Measurements from ENCODE around the gene COL9A3.

The COL9A3 gene

DNA sequence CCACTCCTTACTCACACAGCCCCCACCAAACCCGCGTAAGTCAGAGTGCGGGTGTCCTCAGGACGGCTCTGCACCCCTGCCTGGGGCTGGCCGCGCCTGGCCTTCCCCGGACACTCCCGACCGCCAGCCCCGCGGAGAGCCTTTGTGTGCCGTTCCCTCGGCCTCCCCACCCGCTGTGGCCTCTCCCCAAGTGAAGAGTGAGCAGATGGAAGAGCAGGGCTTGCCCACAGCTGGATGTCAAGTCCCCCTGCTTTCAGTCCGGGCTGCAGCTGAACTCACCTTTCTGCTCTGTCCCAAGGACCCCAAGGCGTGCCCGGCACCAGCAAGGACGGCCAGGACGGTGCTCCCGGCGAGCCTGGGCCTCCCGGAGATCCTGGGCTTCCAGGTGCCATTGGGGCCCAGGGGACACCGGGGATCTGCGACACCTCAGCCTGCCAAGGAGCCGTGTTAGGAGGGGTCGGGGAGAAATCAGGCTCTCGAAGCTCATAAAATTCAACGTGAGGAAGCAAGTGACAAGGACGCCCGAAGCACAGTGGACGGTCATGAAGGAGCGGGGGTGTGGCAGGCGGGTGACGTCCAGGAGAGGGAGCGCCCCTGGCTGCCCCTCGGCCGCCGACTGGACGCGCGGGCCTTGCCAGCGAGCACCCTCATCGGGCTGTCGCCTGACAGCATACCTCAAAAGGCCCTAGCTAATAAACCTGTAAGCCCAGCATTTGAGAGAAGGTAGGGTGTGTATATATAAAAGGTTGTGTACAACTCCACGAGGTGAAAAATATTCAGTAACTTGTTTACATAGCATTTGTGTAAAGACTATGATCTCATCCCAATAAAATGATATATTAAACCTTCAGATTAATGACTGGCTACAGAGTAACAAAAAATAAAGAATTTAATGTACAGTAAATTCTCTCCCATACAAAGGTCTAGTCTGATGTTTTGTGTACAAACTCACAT is 23.7 kb downstream of the COL9A3 start:
- Histone ChIP-seq H3K27me3 (ENCODE audit: insufficient read depth, poor library complexity, severe bottlenecking) (no peaks in the 10 kb centered on the region), H3K4me3 (replicated peaks; ENCODE audit: insufficient read depth, low read length) (no peak overlapping the region), H3K27ac (replicated peaks) (no peak overlapping the region)
- no peak for DNase-seq (ENCODE audit: low read depth in 1 of 2, low spot score in 1 of 2)
- TF ChIP-seq GABPA (IDR thresholded peaks at IDR 0.05; ENCODE audit: low read depth) (no peak), POLR2AphosphoS5 (IDR thresholded peaks at IDR 0.05; ENCODE audit: low read depth) (no peak), SPI1 (IDR thresholded peaks at IDR 0.05; ENCODE audit: borderline replicate concordance, low read depth) (no peak)
- TF ChIP-seq, protein P1, sequence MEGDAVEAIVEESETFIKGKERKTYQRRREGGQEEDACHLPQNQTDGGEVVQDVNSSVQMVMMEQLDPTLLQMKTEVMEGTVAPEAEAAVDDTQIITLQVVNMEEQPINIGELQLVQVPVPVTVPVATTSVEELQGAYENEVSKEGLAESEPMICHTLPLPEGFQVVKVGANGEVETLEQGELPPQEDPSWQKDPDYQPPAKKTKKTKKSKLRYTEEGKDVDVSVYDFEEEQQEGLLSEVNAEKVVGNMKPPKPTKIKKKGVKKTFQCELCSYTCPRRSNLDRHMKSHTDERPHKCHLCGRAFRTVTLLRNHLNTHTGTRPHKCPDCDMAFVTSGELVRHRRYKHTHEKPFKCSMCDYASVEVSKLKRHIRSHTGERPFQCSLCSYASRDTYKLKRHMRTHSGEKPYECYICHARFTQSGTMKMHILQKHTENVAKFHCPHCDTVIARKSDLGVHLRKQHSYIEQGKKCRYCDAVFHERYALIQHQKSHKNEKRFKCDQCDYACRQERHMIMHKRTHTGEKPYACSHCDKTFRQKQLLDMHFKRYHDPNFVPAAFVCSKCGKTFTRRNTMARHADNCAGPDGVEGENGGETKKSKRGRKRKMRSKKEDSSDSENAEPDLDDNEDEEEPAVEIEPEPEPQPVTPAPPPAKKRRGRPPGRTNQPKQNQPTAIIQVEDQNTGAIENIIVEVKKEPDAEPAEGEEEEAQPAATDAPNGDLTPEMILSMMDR (IDR thresholded peaks at IDR 0.05; ENCODE audit: insufficient read depth, low read length), result no peak
- TF ChIP-seq, protein P2, sequence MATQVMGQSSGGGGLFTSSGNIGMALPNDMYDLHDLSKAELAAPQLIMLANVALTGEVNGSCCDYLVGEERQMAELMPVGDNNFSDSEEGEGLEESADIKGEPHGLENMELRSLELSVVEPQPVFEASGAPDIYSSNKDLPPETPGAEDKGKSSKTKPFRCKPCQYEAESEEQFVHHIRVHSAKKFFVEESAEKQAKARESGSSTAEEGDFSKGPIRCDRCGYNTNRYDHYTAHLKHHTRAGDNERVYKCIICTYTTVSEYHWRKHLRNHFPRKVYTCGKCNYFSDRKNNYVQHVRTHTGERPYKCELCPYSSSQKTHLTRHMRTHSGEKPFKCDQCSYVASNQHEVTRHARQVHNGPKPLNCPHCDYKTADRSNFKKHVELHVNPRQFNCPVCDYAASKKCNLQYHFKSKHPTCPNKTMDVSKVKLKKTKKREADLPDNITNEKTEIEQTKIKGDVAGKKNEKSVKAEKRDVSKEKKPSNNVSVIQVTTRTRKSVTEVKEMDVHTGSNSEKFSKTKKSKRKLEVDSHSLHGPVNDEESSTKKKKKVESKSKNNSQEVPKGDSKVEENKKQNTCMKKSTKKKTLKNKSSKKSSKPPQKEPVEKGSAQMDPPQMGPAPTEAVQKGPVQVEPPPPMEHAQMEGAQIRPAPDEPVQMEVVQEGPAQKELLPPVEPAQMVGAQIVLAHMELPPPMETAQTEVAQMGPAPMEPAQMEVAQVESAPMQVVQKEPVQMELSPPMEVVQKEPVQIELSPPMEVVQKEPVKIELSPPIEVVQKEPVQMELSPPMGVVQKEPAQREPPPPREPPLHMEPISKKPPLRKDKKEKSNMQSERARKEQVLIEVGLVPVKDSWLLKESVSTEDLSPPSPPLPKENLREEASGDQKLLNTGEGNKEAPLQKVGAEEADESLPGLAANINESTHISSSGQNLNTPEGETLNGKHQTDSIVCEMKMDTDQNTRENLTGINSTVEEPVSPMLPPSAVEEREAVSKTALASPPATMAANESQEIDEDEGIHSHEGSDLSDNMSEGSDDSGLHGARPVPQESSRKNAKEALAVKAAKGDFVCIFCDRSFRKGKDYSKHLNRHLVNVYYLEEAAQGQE (IDR thresholded peaks at IDR 0.05; ENCODE audit: insufficient replicate concordance, low read depth), result no peak

DNA sequence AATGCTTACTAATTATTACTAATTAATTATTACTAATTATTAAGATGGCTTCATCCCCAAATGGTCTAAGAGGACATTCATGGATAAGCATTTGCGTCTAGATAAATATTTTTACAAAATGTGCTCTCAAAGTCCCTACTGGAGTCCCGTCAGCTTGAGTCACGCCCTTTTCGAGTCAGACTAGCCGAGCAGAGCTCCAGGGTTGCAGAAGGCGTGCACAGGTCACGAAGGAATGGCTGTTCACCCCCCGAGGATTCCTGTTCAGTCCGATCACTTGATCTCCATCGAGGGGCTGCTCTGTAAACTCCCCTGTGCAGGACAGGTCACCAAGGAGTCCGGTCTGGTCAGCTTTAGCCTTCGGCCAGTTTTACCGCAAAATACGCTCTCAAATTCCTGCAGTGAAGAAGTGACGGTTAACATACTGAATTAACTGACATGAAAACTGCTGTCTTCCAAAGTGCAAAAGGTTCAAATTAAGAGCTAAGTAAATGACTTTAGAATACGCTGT is 24.9 kb downstream of the COL9A3 start:
- TF ChIP-seq, protein P1 (IDR thresholded peaks at IDR 0.05; ENCODE audit: insufficient read depth, low read length), result no peak
- TF ChIP-seq, protein P2 (IDR thresholded peaks at IDR 0.05; ENCODE audit: insufficient replicate concordance, low read depth), result no peak
- TF ChIP-seq POLR2AphosphoS5 (IDR thresholded peaks at IDR 0.05; ENCODE audit: low read depth) (no peak), GABPA (IDR thresholded peaks at IDR 0.05; ENCODE audit: low read depth) (no peak), SPI1 (IDR thresholded peaks at IDR 0.05; ENCODE audit: borderline replicate concordance, low read depth) (no peak)
- DNase-seq (ENCODE audit: low read depth in 1 of 2, low spot score in 1 of 2), result no peak
- Histone ChIP-seq H3K27ac (replicated peaks) (no peak overlapping the region), H3K27me3 (ENCODE audit: insufficient read depth, poor library complexity, severe bottlenecking) (no peaks in the 10 kb centered on the region), H3K4me3 (replicated peaks; ENCODE audit: insufficient read depth, low read length) (no peak overlapping the region)

DNA sequence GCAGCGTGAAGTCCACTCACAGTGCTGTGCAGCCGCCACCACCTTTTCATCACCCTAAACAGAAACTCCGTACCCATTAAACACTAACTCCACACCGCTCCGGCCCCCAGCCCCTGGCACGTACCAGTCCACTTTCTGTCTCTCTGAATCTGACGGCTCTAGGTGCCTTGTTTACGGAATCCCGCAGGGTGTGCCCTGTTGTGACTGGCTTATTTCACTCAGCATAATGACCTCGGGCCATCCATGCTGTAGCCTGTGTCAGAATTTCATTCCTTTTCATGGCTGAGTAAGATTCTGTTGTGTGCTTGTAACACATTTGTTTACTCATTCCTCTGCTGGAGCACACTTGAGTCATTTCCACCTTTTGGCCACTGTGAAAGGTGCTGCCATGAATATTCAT is 26.8 kb downstream of the COL9A3 start:
- no peak overlapping the region for H3K4me3 ChIP-seq (replicated peaks; ENCODE audit: insufficient read depth, low read length)
- TF ChIP-seq GABPA (IDR thresholded peaks at IDR 0.05; ENCODE audit: low read depth), result no peak
- TF ChIP-seq, protein P2 (IDR thresholded peaks at IDR 0.05; ENCODE audit: insufficient replicate concordance, low read depth), result no peak
- TF ChIP-seq SPI1 (IDR thresholded peaks at IDR 0.05; ENCODE audit: borderline replicate concordance, low read depth), result no peak
- TF ChIP-seq POLR2AphosphoS5 (IDR thresholded peaks at IDR 0.05; ENCODE audit: low read depth), result no peak
- TF ChIP-seq, protein P1 (IDR thresholded peaks at IDR 0.05; ENCODE audit: insufficient read depth, low read length), result no peak
- no peak for DNase-seq (ENCODE audit: low read depth in 1 of 2, low spot score in 1 of 2)
- H3K27me3 ChIP-seq (ENCODE audit: insufficient read depth, poor library complexity, severe bottlenecking), result no peaks in the 10 kb centered on the region
- H3K27ac ChIP-seq (replicated peaks), result no peak overlapping the region

Measured in HL-60 (cell line).